GM18511 (cell line): ENCODE results near the gene PPTC7.
A peak's percentile ranks its signal among the peaks of the same experiment; 100 is the strongest.
"Not testable (repeated sequence)": the region's sequence is repeated elsewhere in the genome, so short reads cannot be mapped to it uniquely, and the experiment has no call there.

Source experiments
- ATAC-seq: cut with Tn5 transposase; IDR thresholded peaks from one replicate; pipeline ENCODE4 v1.9.1; 2021; ENCODE audit warnings: mild to moderate bottlenecking, moderate library complexity; ENCODE audit not compliant: unreplicated experiment

Gene PPTC7

GRCh38 chr12:110537605-110538409 is 45.3 kb downstream of the PPTC7 start:
- ATAC-seq: no peak

- no peak for ATAC-seq
Observed at GRCh38 chr12:110536834-110537604, 46.1 kb downstream of the PPTC7 start.

GRCh38 chr12:110534811-110535210 is 48.3 kb downstream of the PPTC7 start:
- no peak for ATAC-seq

GRCh38 chr12:110533607-110534006 is 49.5 kb downstream of the PPTC7 start:
- ATAC-seq: no peak

GRCh38 chr12:110532644-110533043 is 50.5 kb downstream of the PPTC7 start:
- no peak for ATAC-seq

GRCh38 chr12:110531741-110532333 is 51.3 kb downstream of the PPTC7 start:
- peak; percentile 92 for ATAC-seq

GRCh38 chr12:110530511-110530910 is 52.6 kb downstream of the PPTC7 start:
- no peak for ATAC-seq

- no peak for ATAC-seq
Observed at GRCh38 chr12:110528277-110528839, 54.8 kb downstream of the PPTC7 start.

GRCh38 chr12:110520876-110521712 is 62.0 kb downstream of the PPTC7 start:
- not testable (repeated sequence) for ATAC-seq

GRCh38 chr12:110518014-110518413 is 65.1 kb downstream of the PPTC7 start:
- not testable (repeated sequence) for ATAC-seq

- no peak for ATAC-seq
Observed at GRCh38 chr12:110516995-110517394, 66.1 kb downstream of the PPTC7 start.

- no peak for ATAC-seq
Observed at GRCh38 chr12:110514363-110514762, 68.8 kb downstream of the PPTC7 start.

GRCh38 chr12:110513842-110514241 is 69.3 kb downstream of the PPTC7 start:
- ATAC-seq: no peak

GRCh38 chr12:110508071-110508586 is 75.0 kb downstream of the PPTC7 start:
- ATAC-seq: no peak

GRCh38 chr12:110505332-110505731 is 77.8 kb downstream of the PPTC7 start:
- no peak for ATAC-seq

- no peak for ATAC-seq
Observed at GRCh38 chr12:110503432-110503831, 79.7 kb downstream of the PPTC7 start.

GRCh38 chr12:110501752-110502738 is 81.1 kb downstream of the PPTC7 start, which contains the start of the genes RAD9B and VPS29:
TSS of gene RAD9B (plus strand) at chr12:110502331. CDS start at chr12:110502338, 7 bp downstream.
TSS of gene VPS29 (minus strand) at chr12:110502111. CDS start at chr12:110502051, 60 bp downstream.
- ATAC-seq: peak; percentile 95

GRCh38 chr12:110501399-110501751 is 81.7 kb downstream of the PPTC7 start:
- ATAC-seq: peak; percentile 7
